IMR-90 (cell line): ENCODE results near the gene RAD51C. TPM values are rescaled to one million over a fixed set of nuclear protein-coding genes. Genes with fewer than 3 reads are reported as not detected.

ENCODE experiments used
- ATAC-seq: fragments of 200-7000 bp; cut with Tn5 transposase; 2 replicates; pipeline ENCODE4 v1.9.1; 2020; ENCODE audit warnings: low read depth, mild to moderate bottlenecking, moderate library complexity
- BruUV-seq: library from RNA; stranded (reverse); fragments of 400-500 nt; replicated peaks from 2 replicates; lab custom pipeline; 2021; lab: Mats Ljungman, UMichigan
- CTCF ChIA-PET: fragments of 300-600 bp; formaldehyde crosslinking; extraction: SDS; loops from one replicate; lab custom pipeline; 2021; ENCODE audit warnings: antibody characterized with exemption; lab: Yijun Ruan, JAX
- POLR2A ChIA-PET: fragments of 300-600 bp; sonication (Branson Sonifier 250); formaldehyde crosslinking; loops from one replicate; lab custom pipeline; 2022; ENCODE audit warnings: antibody characterized with exemption; ENCODE audit not compliant: unreplicated experiment; lab: Charles Lee
- DNase-seq: peaks from one replicate; pipeline ENCODE4 v3.0.0; 2013
- H2AFZ ChIP-seq: replicated peaks from 2 replicates; pipeline ENCODE3; 2013; ENCODE audit warnings: low read length, mild to moderate bottlenecking; ENCODE audit not compliant: poor library complexity
- H2AK5ac ChIP-seq: 2 replicates; pipeline ENCODE4 v1.6.1; 2013; ENCODE audit warnings: low read depth, low read length, inconsistent platforms
- H2AK9ac ChIP-seq: replicated peaks from 2 replicates; pipeline ENCODE3; 2013; ENCODE audit warnings: mild to moderate bottlenecking, low read depth, low read length, moderate library complexity; ENCODE audit not compliant: poor library complexity
- H2BK120ac ChIP-seq: 2 replicates; pipeline ENCODE4 v1.6.1; 2013; ENCODE audit warnings: low read depth, low read length, inconsistent platforms
- H2BK15ac ChIP-seq: 3 replicates; pipeline ENCODE4 v1.6.1; 2013; ENCODE audit warnings: low read depth, low read length, inconsistent platforms
- H2BK20ac ChIP-seq: 2 replicates; pipeline ENCODE4 v1.6.1; 2013; ENCODE audit warnings: low read depth, mild to moderate bottlenecking, inconsistent platforms, low read length, moderate library complexity
- H2BK5ac ChIP-seq: 2 replicates; pipeline ENCODE4 v1.6.1; 2013; ENCODE audit warnings: mild to moderate bottlenecking, low read depth, low read length, inconsistent platforms; ENCODE audit not compliant: poor library complexity, severe bottlenecking
- H3K14ac ChIP-seq: replicated peaks from 2 replicates; pipeline ENCODE4 v1.6.1; 2013; ENCODE audit warnings: low read depth, low read length, inconsistent platforms
- H3K18ac ChIP-seq: 2 replicates; pipeline ENCODE4 v1.6.1; 2013; ENCODE audit warnings: low read depth, low read length, control low read depth
- H3K23ac ChIP-seq: 2 replicates; pipeline ENCODE4 v1.6.1; 2013; ENCODE audit warnings: low read depth, low read length, inconsistent platforms
- H3K27ac ChIP-seq: 2 replicates; pipeline ENCODE4 v1.5.1; 2013; ENCODE audit warnings: mild to moderate bottlenecking, control low read depth, low read length; ENCODE audit not compliant: insufficient read depth
- H3K27me3 ChIP-seq: 2 replicates; pipeline ENCODE4 v1.6.1; 2013; ENCODE audit warnings: low read length; ENCODE audit not compliant: control insufficient read depth, insufficient read depth
- H3K36me3 ChIP-seq: 2 replicates; pipeline ENCODE4 v1.6.1; 2013; ENCODE audit warnings: low read length, mixed read lengths; ENCODE audit not compliant: control insufficient read depth, insufficient read depth
- H3K4ac ChIP-seq: 2 replicates; pipeline ENCODE4 v1.6.1; 2013; ENCODE audit warnings: low read depth, low read length, inconsistent platforms
- H3K4me1 ChIP-seq: 2 replicates; pipeline ENCODE4 v1.6.1; 2013; ENCODE audit warnings: low read length, mixed read lengths; ENCODE audit not compliant: control insufficient read depth, insufficient read depth
- H3K4me2 ChIP-seq: 2 replicates; pipeline ENCODE4 v1.6.1; 2013; ENCODE audit warnings: low read depth, mild to moderate bottlenecking, control low read depth, low read length, moderate library complexity
- H3K4me3 ChIP-seq: 2 replicates; pipeline ENCODE4 v1.5.1; 2013; ENCODE audit warnings: low read depth, mild to moderate bottlenecking, control low read depth, low read length, moderate library complexity; ENCODE audit not compliant: insufficient read depth
- H3K56ac ChIP-seq: 2 replicates; pipeline ENCODE4 v1.6.1; 2013; ENCODE audit warnings: low read length, inconsistent platforms; ENCODE audit not compliant: insufficient read depth; ENCODE audit errors: extremely low read depth
- H3K79me1 ChIP-seq, 2 experiments: 2 replicates each; pipeline ENCODE4 v1.6.1; 2013; ENCODE audit warnings: low read length in 2 of 2, inconsistent platforms in 1 of 2, low read depth in 1 of 2
- H3K9ac ChIP-seq: 2 replicates; pipeline ENCODE4 v1.6.1; 2013; ENCODE audit warnings: low read depth, low read length, control low read depth
- H3K9me1 ChIP-seq: 2 replicates; pipeline ENCODE4 v1.6.1; 2013; ENCODE audit warnings: low read length, inconsistent platforms; ENCODE audit not compliant: insufficient read depth
- H3K9me3 ChIP-seq: 2 replicates; pipeline ENCODE4 v1.6.1; 2013; ENCODE audit warnings: low read length; ENCODE audit not compliant: control insufficient read depth, insufficient read depth
- H4K20me1 ChIP-seq: 2 replicates; pipeline ENCODE4 v1.6.1; 2013; ENCODE audit warnings: low read length, inconsistent platforms; ENCODE audit not compliant: insufficient read depth
- H4K5ac ChIP-seq: 2 replicates; pipeline ENCODE4 v1.6.1; 2013; ENCODE audit warnings: mild to moderate bottlenecking, low read depth, low read length, control low read depth
- H4K8ac ChIP-seq, 2 experiments: 2 replicates each; pipeline ENCODE4 v1.6.1; 2013; ENCODE audit warnings: low read depth in 2 of 2, low read length in 2 of 2, control low read depth in 1 of 2, inconsistent platforms in 1 of 2
- H4K91ac ChIP-seq: 2 replicates; pipeline ENCODE4 v1.6.1; 2013; ENCODE audit warnings: low read depth, low read length, inconsistent platforms; ENCODE audit not compliant: insufficient read depth
- BHLHE40 ChIP-seq: fragments of 150-350 bp; IDR thresholded peaks from 2 replicates; pipeline ENCODE4 v1.6.1; 2016; ENCODE audit warnings: mild to moderate bottlenecking, low read depth, low read length
- CEBPB ChIP-seq: IDR thresholded peaks from 2 replicates; pipeline ENCODE4 v1.6.1; 2012; ENCODE audit warnings: low read depth, low read length, improper control_type of control experiment
- CHD1 ChIP-seq: IDR thresholded peaks from 2 replicates; pipeline ENCODE4 v1.6.1; 2012; ENCODE audit warnings: low read depth, low read length, improper control_type of control experiment
- ELK1 ChIP-seq: fragments of 150-350 bp; IDR thresholded peaks from 2 replicates; pipeline ENCODE4 v1.6.1; 2016; ENCODE audit warnings: low read depth, mild to moderate bottlenecking, low read length, moderate library complexity, borderline replicate concordance
- FOS ChIP-seq: fragments of 150-350 bp; IDR thresholded peaks from 2 replicates; pipeline ENCODE4 v1.6.1; 2016; ENCODE audit warnings: low read depth, low read length
- MAFK ChIP-seq: IDR thresholded peaks from 2 replicates; pipeline ENCODE4 v1.6.1; 2012; ENCODE audit warnings: low read depth, low read length, improper control_type of control experiment
- MAZ ChIP-seq: IDR thresholded peaks from 2 replicates; pipeline ENCODE4 v1.6.1; 2012; ENCODE audit warnings: low read depth, mild to moderate bottlenecking, low read length, improper control_type of control experiment, moderate library complexity, borderline replicate concordance
- MXI1 ChIP-seq: IDR thresholded peaks from 2 replicates; pipeline ENCODE4 v1.6.1; 2012; ENCODE audit warnings: low read depth, mild to moderate bottlenecking, low read length, moderate library complexity, borderline replicate concordance
- NFE2L2 ChIP-seq: fragments of 150-350 bp; IDR thresholded peaks from 2 replicates; pipeline ENCODE4 v1.6.1; 2016; ENCODE audit warnings: low read depth, mild to moderate bottlenecking, low read length
- POLR2A ChIP-seq: IDR thresholded peaks from 2 replicates; pipeline ENCODE4 v1.6.1; 2012; ENCODE audit warnings: mild to moderate bottlenecking, low read depth, low read length
- RAD21 ChIP-seq: IDR thresholded peaks from 2 replicates; pipeline ENCODE4 v1.6.1; 2012; ENCODE audit warnings: low read length, improper control_type of control experiment
- RCOR1 ChIP-seq: IDR thresholded peaks from 2 replicates; pipeline ENCODE4 v1.6.1; 2012; ENCODE audit warnings: mild to moderate bottlenecking, low read length, improper control_type of control experiment; ENCODE audit not compliant: insufficient replicate concordance
- RFX5 ChIP-seq: IDR thresholded peaks from 2 replicates; pipeline ENCODE4 v1.8.0; 2012; ENCODE audit warnings: low read depth, mild to moderate bottlenecking, low read length, moderate library complexity
- SMC3 ChIP-seq: fragments of 150-350 bp; IDR thresholded peaks from 2 replicates; pipeline ENCODE4 v1.6.1; 2016; ENCODE audit warnings: low read depth, mild to moderate bottlenecking, antibody characterized with exemption, low read length, moderate library complexity
- WGBS, 2 experiments: methylation state at CpG; one replicate each; pipeline versions ENCODE4 v1.1.5 to v1.1.7; 2013; ENCODE audit warnings: missing lambda C conversion rate in 2 of 2; ENCODE audit not compliant: insufficient read length in 1 of 2; ENCODE audit errors: extremely low coverage in 2 of 2; 5-methylcytosine and 5-hydroxymethylcytosine counted together
- dilution Hi-C: fragments of 300-500 bp; cut with HindIII; formaldehyde crosslinking; loops from one replicate; pipeline ENCODE4 v1.14.3; 2018; ENCODE audit warnings: low sequenced_read_pairs; ENCODE audit not compliant: unreplicated experiment
- in situ Hi-C: fragments of 300-500 bp; cut with MboI; formaldehyde crosslinking; loops from 3 replicates; pipeline ENCODE4 v1.14.3; 2019; ENCODE audit warnings: low sequenced_read_pairs, inconsistent platforms, mixed read lengths
- intact Hi-C: fragments of 100-400 bp; cut with micrococcal nuclease; formaldehyde crosslinking; loops from 2 replicates; pipeline ENCODE4 v1.10.0; 2022
- polyA plus RNA-seq, 3 experiments: library from polyadenylated mRNA; depleted of rRNA; stranded (reverse); fragments of >200 nt; gene quantifications; 2 replicates each; pipeline ENCODE4 v1.2.3, GENCODE V29; 2012; ENCODE audit warnings: low replicate concordance in 1 of 3
- total RNA-seq: library from RNA; depleted of rRNA; stranded (reverse); fragments of >200 nt; gene quantifications from 2 replicates; pipeline ENCODE4 v1.2.3, GENCODE V29; 2012
- TF ChIP-seq, protein P1 (sequence below): conservative IDR thresholded peaks from 2 replicates; pipeline ENCODE4 v1.5.1; 2012; ENCODE audit warnings: mild to moderate bottlenecking, low read depth, low read length, improper control_type of control experiment
- TF ChIP-seq, protein P2 (sequence below): fragments of 150-350 bp; IDR thresholded peaks from 2 replicates; pipeline ENCODE4 v1.6.1; 2017; ENCODE audit warnings: mild to moderate bottlenecking, antibody characterized with exemption, low read length, low read depth

Gene RAD51C
- total and polyA plus RNA-seq, 2 of the 4 experiments (the other 2 are of a cell fraction), result 21.1 to 28.3 TPM

GRCh38 chr17:58722274-58722673 is 29.9 kb downstream of the RAD51C start:
- no peak overlapping the region for H2AK9ac ChIP-seq
- H2BK5ac ChIP-seq, result no peak overlapping the region
- no peak overlapping the region for H2AFZ ChIP-seq
- ATAC-seq, result no peak
- intact Hi-C loops (no loop called here), in situ Hi-C loops (no loop called here), dilution Hi-C loops (no loop called here)
- no peaks in the 10 kb centered on the region for H3K27me3 ChIP-seq
- H3K18ac ChIP-seq, result no peak overlapping the region
- ChIA-PET POLR2A (no interaction called here), CTCF (no interaction called here)
- H3K36me3 ChIP-seq, result peaks cover 5% of the 10 kb centered on the region; the same call in 1 of the 2 replicates
- H3K4me3 ChIP-seq, result no peak overlapping the region
- no peaks in the 10 kb centered on the region for H3K79me1 ChIP-seq
- H3K9me1 ChIP-seq, result no peaks in the 10 kb centered on the region
- no peak for DNase-seq
- no peak overlapping the region for H3K9ac ChIP-seq
- no peak overlapping the region for H3K4ac ChIP-seq
- no peak overlapping the region for H2BK120ac ChIP-seq
- no peak overlapping the region for H3K23ac ChIP-seq
- TF ChIP-seq, protein P1, sequence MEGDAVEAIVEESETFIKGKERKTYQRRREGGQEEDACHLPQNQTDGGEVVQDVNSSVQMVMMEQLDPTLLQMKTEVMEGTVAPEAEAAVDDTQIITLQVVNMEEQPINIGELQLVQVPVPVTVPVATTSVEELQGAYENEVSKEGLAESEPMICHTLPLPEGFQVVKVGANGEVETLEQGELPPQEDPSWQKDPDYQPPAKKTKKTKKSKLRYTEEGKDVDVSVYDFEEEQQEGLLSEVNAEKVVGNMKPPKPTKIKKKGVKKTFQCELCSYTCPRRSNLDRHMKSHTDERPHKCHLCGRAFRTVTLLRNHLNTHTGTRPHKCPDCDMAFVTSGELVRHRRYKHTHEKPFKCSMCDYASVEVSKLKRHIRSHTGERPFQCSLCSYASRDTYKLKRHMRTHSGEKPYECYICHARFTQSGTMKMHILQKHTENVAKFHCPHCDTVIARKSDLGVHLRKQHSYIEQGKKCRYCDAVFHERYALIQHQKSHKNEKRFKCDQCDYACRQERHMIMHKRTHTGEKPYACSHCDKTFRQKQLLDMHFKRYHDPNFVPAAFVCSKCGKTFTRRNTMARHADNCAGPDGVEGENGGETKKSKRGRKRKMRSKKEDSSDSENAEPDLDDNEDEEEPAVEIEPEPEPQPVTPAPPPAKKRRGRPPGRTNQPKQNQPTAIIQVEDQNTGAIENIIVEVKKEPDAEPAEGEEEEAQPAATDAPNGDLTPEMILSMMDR, result no peak
- TF ChIP-seq ELK1, result no peak
- no peak for TF ChIP-seq NFE2L2
- no peak for TF ChIP-seq RAD21
- TF ChIP-seq MAFK, result no peak
- TF ChIP-seq SMC3, result no peak
- no peak for TF ChIP-seq MAZ
- TF ChIP-seq POLR2A, result no peak
- TF ChIP-seq CHD1, result no peak
- TF ChIP-seq, protein P2, sequence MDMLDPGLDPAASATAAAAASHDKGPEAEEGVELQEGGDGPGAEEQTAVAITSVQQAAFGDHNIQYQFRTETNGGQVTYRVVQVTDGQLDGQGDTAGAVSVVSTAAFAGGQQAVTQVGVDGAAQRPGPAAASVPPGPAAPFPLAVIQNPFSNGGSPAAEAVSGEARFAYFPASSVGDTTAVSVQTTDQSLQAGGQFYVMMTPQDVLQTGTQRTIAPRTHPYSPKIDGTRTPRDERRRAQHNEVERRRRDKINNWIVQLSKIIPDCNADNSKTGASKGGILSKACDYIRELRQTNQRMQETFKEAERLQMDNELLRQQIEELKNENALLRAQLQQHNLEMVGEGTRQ, result no peak
- TF ChIP-seq RCOR1, result no peak
- TF ChIP-seq BHLHE40, result no peak
- no peak for TF ChIP-seq RFX5
- no peak for TF ChIP-seq MXI1
- TF ChIP-seq CEBPB, result no peak
- no peak for TF ChIP-seq FOS
- no peak overlapping the region for H2AK5ac ChIP-seq
- no peak overlapping the region for H3K4me2 ChIP-seq
- no peak overlapping the region for H3K14ac ChIP-seq
- no peaks in the 10 kb centered on the region for H3K9me3 ChIP-seq
- no peak overlapping the region for H2BK20ac ChIP-seq
- H3K27ac ChIP-seq, result no peak overlapping the region
- no TSS peak for BruUV-seq
- H3K4me1 ChIP-seq, result no peaks in the 10 kb centered on the region
- no peak overlapping the region for H4K8ac ChIP-seq
- no peak overlapping the region for H2BK15ac ChIP-seq
- no peaks in the 10 kb centered on the region for H4K20me1 ChIP-seq
- no CpG with 5 or more reads among the region's 1 CpG for WGBS, 2 experiments
- H4K5ac ChIP-seq, result no peak overlapping the region
- H3K56ac ChIP-seq, result no peak overlapping the region
- H4K91ac ChIP-seq, result no peak overlapping the region
